GM19438 (cell line): ENCODE measurements around the gene COG5.

Source experiments
- ATAC-seq: cut with Tn5 transposase; IDR thresholded peaks from one replicate; pipeline ENCODE4 v1.9.1; 2021; ENCODE audit warnings: low read depth; ENCODE audit not compliant: unreplicated experiment

COG5 gene

GRCh38 chr7:107398161-107398560 is 165.6 kb downstream of the COG5 start:
- no peak for ATAC-seq

- no peak for ATAC-seq
These were observed 166.7 kb downstream of the COG5 start for GRCh38 chr7:107396990-107397389.

GRCh38 chr7:107396081-107396480 is 167.6 kb downstream of the COG5 start:
- ATAC-seq = no peak

GRCh38 chr7:107394831-107395230 is 168.9 kb downstream of the COG5 start:
- ATAC-seq = no peak

GRCh38 chr7:107394276-107394675 is 169.4 kb downstream of the COG5 start:
- no peak for ATAC-seq

- no peak for ATAC-seq
These were observed 170.9 kb downstream of the COG5 start for GRCh38 chr7:107392830-107393229.

GRCh38 chr7:107390916-107391315 is 172.8 kb downstream of the COG5 start:
- no peak for ATAC-seq

- ATAC-seq = no peak
These were observed 175.1 kb downstream of the COG5 start for GRCh38 chr7:107388604-107389003.

- no peak for ATAC-seq
These were observed 176.0 kb downstream of the COG5 start for GRCh38 chr7:107387573-107388219.

GRCh38 chr7:107387128-107387527 is 176.6 kb downstream of the COG5 start:
- no peak for ATAC-seq

- ATAC-seq = no peak
These were observed 177.1 kb downstream of the COG5 start for GRCh38 chr7:107386548-107387102.

- ATAC-seq = no peak
These were observed 179.7 kb downstream of the COG5 start for GRCh38 chr7:107384025-107384424.

- no peak for ATAC-seq
These were observed 180.5 kb downstream of the COG5 start for GRCh38 chr7:107383203-107383602.

GRCh38 chr7:107381453-107381852 is 182.3 kb downstream of the COG5 start:
- no peak for ATAC-seq

- ATAC-seq = no peak
These were observed 190.4 kb downstream of the COG5 start for GRCh38 chr7:107373354-107373753.

GRCh38 chr7:107372298-107372697 is 191.4 kb downstream of the COG5 start:
- no peak for ATAC-seq

- no peak for ATAC-seq
These were observed 192.9 kb downstream of the COG5 start for GRCh38 chr7:107370816-107371215.

GRCh38 chr7:107364787-107365186 is 198.9 kb downstream of the COG5 start:
- no peak for ATAC-seq

- no peak for ATAC-seq
These were observed 204.0 kb downstream of the COG5 start for GRCh38 chr7:107359520-107360316.

- ATAC-seq = no peak
These were observed 208.1 kb downstream of the COG5 start for GRCh38 chr7:107355616-107356015.

- no peak for ATAC-seq
These were observed 209.1 kb downstream of the COG5 start for GRCh38 chr7:107354640-107355039.

GRCh38 chr7:107353701-107354100 is 210.0 kb downstream of the COG5 start:
- no peak for ATAC-seq
